Measurements from ENCODE around the gene ZGLP1.

ZGLP1 gene

GRCh38 chr19:10256551-10256950 lies 53.1 kb downstream of the ZGLP1 start:
- Histone ChIP-seq H3K9ac (ENCODE audit: low read length) (no peak overlapping the region), H3K4me3 (ENCODE audit: low read length) (no peak overlapping the region), H3K4me1 (ENCODE audit: low read length) (0 out of 2 replicates have a peak, but pooled peaks cover 5% of the 10 kb centered on the region), H4K20me1 (ENCODE audit: insufficient read depth, low read length) (no peaks in the 10 kb centered on the region), H2AFZ (ENCODE audit: low read length) (no peak overlapping the region), H3K36me3 (replicated peaks; ENCODE audit: insufficient read depth, low read length) (peaks cover 4% of the 10 kb centered on the region), H3K27me3 (replicated peaks; ENCODE audit: insufficient read depth, low read length) (no peaks in the 10 kb centered on the region), H3K9me2 (replicated peaks; ENCODE audit: insufficient read depth, low read length) (no peaks in the 10 kb centered on the region), H3K9me3 (replicated peaks; ENCODE audit: insufficient read depth, low read length) (no peaks in the 10 kb centered on the region), H3K4me2 (ENCODE audit: low read depth, low read length) (no peak overlapping the region), H3K79me2 (ENCODE audit: low read length) (peaks cover 32% of the 10 kb centered on the region), H3F3A (ENCODE audit: insufficient read depth, low read length) (no peaks in the 10 kb centered on the region), H3K27ac (ENCODE audit: low read length) (no peak overlapping the region)
- DNase-seq, result no peak
- no peak for TF ChIP-seq EZH2phosphoT487 (IDR thresholded peaks at IDR 0.05; ENCODE audit: low read length)
- TF ChIP-seq EZH2 (optimal IDR thresholded peaks at IDR 0.05; ENCODE audit: low read depth, low read length), result no peak
- TF ChIP-seq CTCF (IDR thresholded peaks at IDR 0.05; ENCODE audit: low read length), result no peak

GRCh38 chr19:10255358-10255757 lies 54.3 kb downstream of the ZGLP1 start:
- Histone ChIP-seq H3K4me1 (ENCODE audit: low read length) (0 out of 2 replicates have a peak, but pooled peaks cover 9% of the 10 kb centered on the region), H3K27ac (ENCODE audit: low read length) (no peak overlapping the region), H3K9ac (ENCODE audit: low read length) (no peak overlapping the region), H3K4me2 (ENCODE audit: low read depth, low read length) (no peak overlapping the region), H3K79me2 (ENCODE audit: low read length) (peaks cover 32% of the 10 kb centered on the region), H3K4me3 (ENCODE audit: low read length) (no peak overlapping the region), H3K36me3 (replicated peaks; ENCODE audit: insufficient read depth, low read length) (peaks cover 4% of the 10 kb centered on the region), H3K9me3 (replicated peaks; ENCODE audit: insufficient read depth, low read length) (no peaks in the 10 kb centered on the region), H3F3A (ENCODE audit: insufficient read depth, low read length) (0 out of 2 replicates have a peak, but pooled peaks cover 5% of the 10 kb centered on the region), H3K9me2 (replicated peaks; ENCODE audit: insufficient read depth, low read length) (no peaks in the 10 kb centered on the region), H2AFZ (ENCODE audit: low read length) (no peak overlapping the region), H3K27me3 (replicated peaks; ENCODE audit: insufficient read depth, low read length) (no peaks in the 10 kb centered on the region), H4K20me1 (ENCODE audit: insufficient read depth, low read length) (no peaks in the 10 kb centered on the region)
- no peak for DNase-seq
- TF ChIP-seq CTCF (IDR thresholded peaks at IDR 0.05; ENCODE audit: low read length), result no peak
- TF ChIP-seq EZH2phosphoT487 (IDR thresholded peaks at IDR 0.05; ENCODE audit: low read length), result no peak
- TF ChIP-seq EZH2 (optimal IDR thresholded peaks at IDR 0.05; ENCODE audit: low read depth, low read length), result no peak
